GM21526 (cell line): ENCODE measurements around the gene ANXA4.
"Not testable (repeated sequence)": the region's sequence is repeated elsewhere in the genome, so short reads cannot be mapped to it uniquely, and the experiment has no call there.

ENCODE experiments used
- ATAC-seq: cut with Tn5 transposase; IDR thresholded peaks from one replicate; pipeline ENCODE4 v1.9.1; 2021; ENCODE audit warnings: moderate library complexity; ENCODE audit not compliant: unreplicated experiment, low FRiP score

The ANXA4 gene

GRCh38 chr2:69798909-69799526, 57.1 kb downstream of the ANXA4 start:
- no peak for ATAC-seq

DNA sequence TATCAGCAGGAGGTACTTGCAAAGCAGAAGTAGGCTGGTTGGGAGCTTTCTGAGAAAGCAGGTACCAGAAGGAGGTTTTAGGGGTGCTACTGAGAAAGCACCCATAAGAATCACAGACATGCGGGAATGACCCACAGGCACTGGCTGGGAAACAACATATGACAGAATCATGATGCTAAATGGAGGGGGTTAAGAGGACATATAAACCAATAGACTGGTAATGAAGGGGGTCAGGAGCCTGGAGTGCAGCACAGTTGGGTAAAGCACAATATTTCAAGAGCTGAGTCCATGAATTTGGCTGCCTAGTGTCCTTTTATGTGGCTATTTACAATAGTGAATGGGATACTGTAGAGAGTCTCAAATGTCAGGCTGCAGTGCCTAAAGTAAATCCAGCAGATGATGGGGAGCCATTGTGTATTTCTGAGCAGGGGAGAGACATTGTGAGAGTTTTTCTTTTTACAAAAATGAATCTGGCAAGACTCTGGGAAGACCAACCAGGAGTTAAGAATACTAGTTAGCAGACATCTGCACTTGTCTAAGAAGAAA, 59.9 kb downstream of the ANXA4 start:
- no peak for ATAC-seq

- ATAC-seq = peak; percentile 65
These were observed 60.9 kb downstream of the ANXA4 start for GRCh38 chr2:69802781-69803367.

DNA sequence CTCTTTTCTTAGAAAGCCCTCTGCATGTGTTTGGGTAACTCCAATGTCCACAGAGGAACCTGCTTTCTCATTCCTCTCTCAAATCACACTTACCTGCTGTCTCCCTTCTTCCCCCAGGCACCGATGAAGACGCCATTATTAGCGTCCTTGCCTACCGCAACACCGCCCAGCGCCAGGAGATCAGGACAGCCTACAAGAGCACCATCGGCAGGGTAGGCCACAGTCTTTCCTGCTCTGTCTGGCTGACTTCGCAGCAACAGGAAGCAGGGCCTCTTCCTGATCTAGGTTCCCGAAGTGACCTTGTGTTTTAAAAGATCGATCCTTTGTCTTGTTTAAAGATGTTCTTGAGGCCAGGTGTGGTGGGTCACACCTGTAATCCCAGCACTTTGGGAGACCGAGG, 62.5 kb downstream of the ANXA4 start:
- no peak for ATAC-seq

GRCh38 chr2:69805887-69806286, 64.0 kb downstream of the ANXA4 start:
- ATAC-seq = no peak

DNA sequence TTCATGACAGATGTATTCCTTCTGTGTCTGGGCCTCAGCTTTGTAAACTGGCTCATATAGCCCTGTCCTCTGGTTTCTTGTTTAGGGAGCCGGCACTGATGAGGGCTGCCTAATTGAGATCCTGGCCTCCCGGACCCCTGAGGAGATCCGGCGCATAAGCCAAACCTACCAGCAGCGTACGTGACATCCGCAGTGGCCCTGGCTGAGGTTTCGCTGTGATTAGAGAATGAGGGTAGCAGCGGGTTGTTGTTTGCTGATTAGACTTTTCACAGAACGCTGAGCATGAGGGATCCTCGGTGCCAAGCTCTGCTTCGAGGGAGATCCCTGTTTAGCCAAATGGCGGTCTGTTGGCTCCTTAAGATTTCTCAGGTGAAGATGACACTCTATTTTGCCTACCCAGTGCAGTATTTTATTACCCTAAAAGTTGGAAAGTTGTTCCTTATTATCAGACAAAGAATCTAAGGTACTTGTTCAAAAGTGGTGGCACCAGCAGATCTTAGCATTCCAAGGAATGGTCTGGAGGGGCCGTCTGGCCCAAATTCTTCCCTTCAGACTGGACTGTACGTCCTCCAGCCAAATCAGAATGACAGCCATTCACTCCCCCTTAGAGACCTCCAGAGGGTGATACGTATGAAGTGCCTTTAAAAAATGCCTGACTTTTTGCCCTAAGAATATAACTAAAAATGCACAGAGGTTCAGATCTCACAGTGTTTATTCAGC, 66.0 kb downstream of the ANXA4 start:
- ATAC-seq = no peak

GRCh38 chr2:69810550-69810949, 68.6 kb downstream of the ANXA4 start:
- ATAC-seq = no peak

GRCh38 chr2:69811018-69811417, 69.1 kb downstream of the ANXA4 start:
- no peak for ATAC-seq

DNA sequence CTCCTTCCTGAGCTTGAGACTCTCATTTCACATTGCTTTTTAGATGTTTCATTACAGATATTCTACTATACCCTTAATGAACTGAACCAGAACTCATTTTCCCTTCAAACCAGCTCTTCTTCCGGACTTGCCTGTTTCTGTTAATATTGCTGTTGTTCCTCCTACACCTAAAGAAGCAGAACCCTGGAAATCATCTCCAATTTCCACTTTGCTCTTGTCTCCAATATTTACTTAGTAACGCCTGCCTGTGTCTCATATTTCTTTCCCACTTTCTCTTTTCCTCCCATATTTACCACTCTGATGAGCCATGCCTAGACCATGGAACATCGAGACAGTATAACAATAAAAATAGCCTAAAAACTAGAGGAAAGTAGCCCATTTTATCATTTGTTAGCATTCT, 69.7 kb downstream of the ANXA4 start:
- ATAC-seq = no peak

GRCh38 chr2:69815717-69816116, 73.8 kb downstream of the ANXA4 start:
- ATAC-seq = no peak

DNA sequence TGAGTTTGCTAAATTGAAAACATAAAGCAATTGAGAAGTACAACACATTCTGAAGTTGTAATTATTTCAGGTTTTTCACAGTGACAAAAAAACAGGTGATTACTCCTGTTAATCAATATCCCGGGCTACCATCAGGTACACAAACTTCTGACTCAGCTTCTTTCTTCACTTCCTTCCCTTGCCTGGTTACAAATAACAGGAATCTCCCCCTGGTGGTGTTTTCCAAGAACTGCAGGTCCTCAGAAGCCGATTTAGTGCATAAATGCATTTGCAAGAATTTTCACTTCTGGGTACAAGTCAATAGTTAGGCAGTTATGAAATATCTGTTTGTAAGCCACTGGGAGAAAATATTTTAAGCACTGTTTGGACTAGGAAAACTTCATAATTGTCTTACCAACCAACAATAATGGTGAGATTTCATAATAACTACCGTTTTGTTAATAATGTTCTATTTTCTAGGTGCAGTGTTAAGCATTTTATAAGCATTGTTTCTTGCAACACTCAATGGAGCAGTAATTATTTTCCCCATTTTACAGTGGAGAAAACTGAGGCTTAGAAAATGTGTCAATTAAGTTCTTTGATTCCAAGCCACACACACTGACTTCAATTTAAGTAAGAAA, 75.1 kb downstream of the ANXA4 start:
- no peak for ATAC-seq

GRCh38 chr2:69817729-69818501, 76.0 kb downstream of the ANXA4 start:
- no peak for ATAC-seq

DNA sequence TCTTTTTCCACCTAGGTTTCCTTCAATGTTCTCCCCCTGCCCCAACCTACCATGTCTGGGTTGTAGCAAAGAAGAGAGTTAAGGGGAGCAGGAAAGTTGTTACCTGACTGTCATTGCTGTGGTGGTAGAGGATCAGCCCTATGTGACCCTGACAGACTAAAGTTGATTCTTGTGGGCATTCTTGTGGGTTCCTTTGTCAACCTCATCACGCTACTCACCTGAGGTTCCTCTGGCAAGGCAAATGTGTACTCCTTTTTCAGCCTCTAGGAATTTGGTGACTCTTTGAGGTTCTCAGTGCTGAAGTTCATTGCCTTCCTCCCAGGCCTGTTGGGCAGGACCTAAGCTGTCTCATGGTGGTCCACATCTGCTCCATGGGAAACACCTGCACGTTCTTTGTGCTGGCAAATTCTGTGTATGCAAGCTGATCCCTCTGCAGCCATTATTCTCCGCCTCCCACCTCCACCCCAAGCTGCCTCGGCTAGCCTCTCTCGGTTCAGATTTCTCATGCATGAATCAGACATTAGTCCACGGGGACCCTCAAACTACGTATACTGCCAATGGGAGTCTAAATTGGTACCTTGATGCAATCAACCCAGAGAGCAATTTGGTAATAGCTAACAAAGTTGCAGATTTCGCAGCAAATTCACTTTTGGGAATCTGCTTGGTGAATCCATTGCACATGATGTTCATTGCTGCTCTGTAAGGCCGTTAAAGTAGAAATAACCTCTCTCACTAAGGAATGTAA, 86.0 kb downstream of the ANXA4 start:
- no peak for ATAC-seq

GRCh38 chr2:69828938-69829255, 87.0 kb downstream of the ANXA4 start:
- no peak for ATAC-seq

GRCh38 chr2:69829256-69830044, 87.5 kb downstream of the ANXA4 start, which contains the start of gene GMCL1:
Gene GMCL1, plus strand, starts transcription at chr2:69829660. Its CDS starts 233 bp downstream, at chr2:69829893.
- ATAC-seq = peak; percentile 89

GRCh38 chr2:69830045-69830905, 88.3 kb downstream of the ANXA4 start:
- ATAC-seq = peak; percentile 18

DNA sequence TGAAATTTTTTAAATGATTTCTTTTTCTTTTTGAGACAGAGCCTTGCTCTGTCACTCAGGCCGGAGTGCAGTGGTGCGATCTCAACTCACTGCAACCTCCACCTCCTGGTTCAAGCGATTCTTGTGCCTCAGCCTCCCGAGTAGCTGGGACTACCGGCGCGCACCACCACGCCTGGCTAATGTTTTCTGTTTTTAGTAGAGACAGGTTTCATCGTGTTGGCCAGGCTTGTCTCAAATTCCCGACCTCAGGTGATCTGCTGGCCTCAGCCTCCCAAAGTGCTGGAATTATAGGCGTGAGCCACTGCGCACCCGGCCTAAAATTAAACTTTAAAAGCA, 88.9 kb downstream of the ANXA4 start:
- ATAC-seq = not testable (repeated sequence)

DNA sequence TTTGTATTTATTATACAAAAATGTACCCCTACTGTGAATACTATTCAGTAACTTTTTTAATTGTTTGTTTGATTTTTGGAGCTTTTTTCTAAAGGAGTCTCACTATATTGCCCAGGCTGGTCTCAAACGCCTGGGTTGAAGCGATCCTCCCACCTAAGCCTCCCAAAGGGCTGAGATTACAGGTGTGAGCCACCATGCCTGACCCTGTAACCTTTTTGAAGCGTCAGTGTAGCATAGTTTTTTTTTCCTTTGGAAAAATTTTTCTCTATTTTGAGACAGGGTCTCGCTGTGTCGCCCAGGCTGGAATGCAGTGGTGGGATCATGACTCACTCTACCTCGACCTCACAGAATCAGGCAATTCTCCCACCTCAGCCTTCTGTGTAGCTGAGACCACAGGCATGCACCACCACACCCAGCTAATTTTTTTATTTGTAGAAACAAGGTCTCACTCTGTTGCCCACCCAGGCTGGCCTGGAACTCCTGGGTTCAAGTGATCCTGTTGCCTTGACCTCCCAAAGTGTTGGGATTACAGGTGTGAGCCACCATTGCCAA, 89.5 kb downstream of the ANXA4 start:
- ATAC-seq = no peak
